Stimulated activated CD8-positive, alpha-beta memory T cell treated with anti-CD3 and anti-CD28 coated beads, Interleukin-12 subunit alpha, Interleukin-12 subunit beta, amount 100 ng/mL, for 24 hours (primary cell): ENCODE measurements around the gene OTOG.

ENCODE experiments used
- DNase-seq: peaks from one replicate; pipeline ENCODE4 v3.0.0-alpha.2; 2020; ENCODE audit errors: extremely low read depth

OTOG gene

DNA sequence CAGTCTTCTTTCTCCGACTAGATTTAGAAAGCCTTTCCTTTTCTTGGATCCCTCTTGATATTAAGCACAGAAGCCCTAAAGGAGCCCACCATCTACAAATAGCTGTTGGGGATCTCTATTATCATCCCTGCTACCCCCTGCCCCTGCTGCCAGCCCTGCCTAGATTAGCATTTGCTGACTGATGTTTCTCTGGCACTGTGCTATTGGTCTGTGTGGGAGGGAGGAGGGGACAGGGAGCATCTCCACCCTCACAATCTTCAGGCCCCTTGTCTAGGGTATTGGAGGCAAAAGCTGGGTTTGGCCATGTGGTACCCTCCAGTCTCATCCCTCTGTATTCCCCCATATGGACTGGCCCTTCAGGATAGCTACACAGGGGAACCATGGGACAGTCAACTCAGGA is 9.0 kb upstream of the OTOG start:
- DNase-seq: no peak

DNA sequence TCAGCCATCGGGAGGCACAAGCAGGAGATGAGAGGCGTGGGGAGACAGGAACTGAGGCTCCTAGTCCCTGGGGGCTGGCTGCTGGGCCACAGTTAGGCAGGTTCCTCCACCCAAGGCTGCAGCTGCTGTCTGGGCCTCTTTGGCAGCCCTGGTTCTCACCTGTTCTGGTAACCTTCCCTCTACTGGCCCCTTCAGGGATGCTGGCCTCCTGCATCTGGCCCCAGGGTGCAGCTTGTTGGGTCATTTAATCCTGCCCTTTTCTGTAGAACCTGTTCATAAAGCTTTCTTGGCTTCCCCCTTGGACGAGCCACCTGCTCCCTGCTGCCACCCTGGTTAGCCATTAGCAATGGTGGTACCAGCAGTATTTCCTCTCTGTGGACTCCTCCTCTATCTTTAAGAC is 8.3 kb upstream of the OTOG start:
- DNase-seq: no peak

DNA sequence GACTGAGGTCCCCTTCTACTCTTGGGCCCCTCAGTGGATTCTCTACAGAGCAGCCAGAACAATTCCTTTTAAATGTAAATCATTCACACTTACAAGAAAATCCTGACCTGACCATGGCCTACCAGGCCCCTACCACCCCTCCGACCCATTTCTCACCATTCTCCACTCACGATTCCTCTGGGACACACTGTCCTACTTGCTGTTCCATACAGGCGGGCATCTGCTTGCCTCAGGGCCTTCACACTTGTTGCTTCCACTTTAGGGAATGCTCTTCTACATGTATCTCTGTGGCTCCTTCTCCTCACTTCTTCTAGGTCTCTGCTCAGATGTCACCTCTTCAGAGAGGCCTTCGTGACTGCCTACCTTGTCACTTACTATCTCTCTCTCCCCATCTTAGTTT is 6.3 kb upstream of the OTOG start:
- no peak for DNase-seq

DNA sequence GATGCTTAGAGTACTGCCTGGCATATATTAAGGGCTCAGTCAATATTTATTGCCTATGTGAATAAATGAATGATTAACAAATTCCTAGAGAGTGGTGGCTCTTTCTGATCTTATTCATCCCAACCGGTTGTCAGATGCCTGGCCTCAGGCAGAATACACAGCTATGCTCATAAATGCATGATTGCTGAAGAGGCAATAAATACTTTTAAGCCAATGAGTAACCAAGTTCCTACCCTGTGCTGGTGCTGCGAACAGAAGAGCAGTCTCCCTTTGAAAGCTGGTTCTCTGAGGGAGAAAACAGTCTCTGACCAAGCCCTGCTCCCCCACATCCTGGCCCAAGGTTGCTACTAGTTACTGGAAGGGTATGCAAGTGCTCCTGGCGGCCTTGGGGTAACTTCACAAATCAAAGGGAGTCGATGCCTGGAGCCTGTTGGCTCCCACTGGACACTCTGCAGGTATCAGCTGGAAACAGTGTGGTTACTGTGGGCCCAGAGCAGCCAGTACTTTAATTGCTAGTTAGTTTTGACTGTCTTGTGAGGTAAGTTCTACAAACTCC is 5.7 kb upstream of the OTOG start:
- no peak for DNase-seq

DNA sequence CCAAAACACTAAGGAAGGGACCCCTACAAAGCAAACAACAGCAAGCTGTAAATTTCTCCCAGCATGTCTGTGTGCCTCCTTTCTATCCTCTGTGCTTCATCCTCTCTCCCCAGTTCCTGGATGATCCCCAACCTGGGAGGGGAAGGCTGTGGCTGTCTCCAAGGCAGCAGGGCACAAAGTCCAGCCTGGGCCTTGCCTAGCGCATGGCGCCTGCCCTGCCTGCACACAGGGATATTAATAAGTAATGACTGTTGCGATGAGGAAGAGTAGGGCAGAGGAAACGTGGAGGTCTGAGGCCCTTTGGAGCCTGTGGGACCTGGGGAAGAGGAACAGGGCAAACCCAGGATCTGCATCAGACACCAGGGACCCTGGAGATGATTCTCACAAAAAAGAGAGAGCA is 4.8 kb upstream of the OTOG start:
- DNase-seq: no peak

DNA sequence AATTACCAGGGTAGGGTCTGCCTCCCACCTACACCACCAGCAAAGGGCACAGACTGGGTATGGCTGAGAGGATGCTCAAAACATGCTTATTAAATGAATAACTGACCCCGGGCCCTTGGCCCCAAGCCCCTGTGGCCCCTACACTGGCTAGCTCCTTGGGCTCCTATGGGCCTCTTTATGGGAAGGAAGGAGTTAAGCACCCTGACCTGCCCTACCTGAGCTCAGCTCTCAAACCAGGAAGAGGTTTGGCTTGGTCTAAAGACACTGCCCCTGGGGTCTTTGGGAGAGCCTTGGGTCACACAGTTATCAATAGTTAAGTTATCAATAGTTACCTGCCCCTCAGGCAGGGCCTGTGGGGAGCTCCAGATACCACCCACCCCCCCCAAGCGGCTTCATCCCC is 4.0 kb upstream of the OTOG start:
- no peak for DNase-seq

DNA sequence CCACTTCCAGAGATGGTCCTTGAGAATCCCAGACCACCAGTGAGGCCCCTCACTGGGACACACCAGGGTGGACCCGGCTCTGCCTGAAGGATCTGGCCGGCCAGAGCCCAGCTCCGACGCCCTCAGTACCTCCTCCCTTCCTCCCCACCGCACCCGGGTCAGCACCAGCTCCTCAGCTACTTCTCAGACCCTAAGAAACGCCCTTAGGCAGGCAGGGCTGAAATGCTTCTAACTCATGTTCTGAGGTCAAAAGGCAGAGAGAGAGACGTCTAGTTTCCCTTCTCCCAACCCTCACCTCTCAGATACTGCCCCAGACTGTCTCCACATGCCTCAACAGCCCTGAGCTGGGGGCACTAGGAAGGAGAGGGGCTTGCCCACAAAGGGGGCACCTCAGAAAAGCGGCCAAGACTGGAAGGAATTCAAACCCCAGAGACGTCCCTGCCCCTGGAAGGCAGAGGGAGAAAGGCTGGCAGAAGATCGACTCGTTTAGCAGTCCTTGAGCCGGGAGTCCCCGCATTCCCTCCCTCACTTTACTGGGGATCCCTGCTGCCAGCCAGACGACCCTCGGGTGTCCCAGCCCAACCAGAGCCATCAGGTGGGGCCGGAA is 3.4 kb upstream of the OTOG start:
- no peak for DNase-seq

DNA sequence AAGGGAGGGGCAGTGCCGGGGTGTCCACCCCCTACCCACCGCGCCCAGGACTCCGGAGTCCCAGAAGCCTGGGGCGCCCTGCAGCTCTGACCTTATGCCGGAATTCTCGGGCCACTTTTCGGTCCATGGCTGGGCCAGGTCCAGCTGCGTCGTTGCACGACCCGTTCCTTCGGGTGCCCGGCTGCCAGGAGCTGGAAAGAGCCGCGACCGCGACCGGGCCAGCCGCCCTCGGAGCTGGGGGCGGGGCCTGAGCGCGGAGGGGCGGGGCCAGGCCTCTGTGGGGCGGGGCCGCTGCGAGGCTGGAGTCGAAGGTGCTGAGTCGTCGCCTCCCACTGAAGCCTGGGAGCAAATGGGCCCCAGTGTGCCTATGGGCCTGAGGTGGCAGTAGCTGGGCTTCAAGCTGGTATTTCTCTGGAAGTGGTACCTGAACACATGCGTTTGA is 2.9 kb upstream of the OTOG start, which contains the start of gene USH1C:
Gene USH1C (minus strand): TSS at position 236 of the 442 bp plus-strand sequence. CDS start 109 bp downstream, at position 127.
- no peak for DNase-seq

DNA sequence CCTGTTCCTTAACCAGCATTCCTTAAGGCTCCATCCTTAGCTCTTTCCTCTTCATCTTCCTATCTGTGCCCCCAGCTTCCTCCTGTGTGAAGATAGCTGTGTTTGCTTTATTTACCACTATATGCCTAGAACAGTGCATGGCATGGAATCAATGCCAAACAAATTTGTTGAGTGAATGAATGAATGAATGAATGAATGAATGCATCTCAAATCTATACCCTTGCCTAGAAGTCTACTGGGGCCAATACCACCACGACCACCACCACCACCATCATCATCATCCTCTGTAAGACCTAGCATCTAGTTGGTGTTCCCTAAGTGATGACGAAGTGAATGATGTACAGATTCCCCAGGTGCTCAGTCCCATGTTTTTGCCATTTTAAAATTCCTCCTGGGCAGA is 819 bp upstream of the OTOG start:
- no peak for DNase-seq

DNA sequence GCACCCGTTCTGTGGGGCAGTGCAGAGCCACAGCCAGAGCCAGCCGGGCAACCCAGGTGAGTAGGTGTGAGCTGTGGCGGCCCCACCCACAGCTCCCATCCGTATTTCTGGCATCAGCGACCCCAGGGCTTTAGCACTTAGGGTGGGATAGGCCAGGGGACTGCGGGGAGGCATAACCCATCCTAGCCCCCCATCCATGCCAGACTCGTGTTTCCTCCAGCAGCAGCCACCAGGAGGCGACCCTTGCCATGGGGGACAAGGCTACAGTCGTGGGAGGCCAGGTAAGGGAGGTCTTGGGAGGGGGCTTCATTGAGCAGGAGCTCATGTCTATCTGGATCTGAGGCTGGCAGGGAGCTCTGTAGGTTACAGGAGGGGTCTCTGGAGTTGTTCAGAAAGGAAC is 873 bp downstream of the OTOG start:
- DNase-seq: no peak

DNA sequence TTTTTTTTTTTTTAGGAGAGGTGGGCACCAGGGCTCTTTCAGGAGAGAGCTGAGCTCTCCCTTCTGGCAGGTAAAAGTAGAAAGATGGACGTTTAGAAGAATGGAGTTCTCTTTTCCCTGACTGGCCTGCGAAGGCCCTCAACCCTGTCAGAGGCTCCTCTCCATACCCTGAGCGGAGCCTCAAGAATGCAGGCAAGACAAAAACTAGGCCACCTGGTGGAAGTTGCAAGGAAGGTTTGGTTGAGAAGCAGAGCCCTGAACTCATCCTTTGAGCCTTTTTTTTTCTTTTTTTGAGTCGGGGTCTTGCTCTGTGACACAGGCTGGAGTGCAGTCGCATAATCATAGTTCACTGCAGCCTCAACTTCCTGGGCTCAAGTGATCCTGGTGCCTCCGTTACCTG is 1.4 kb downstream of the OTOG start:
- no peak for DNase-seq

DNA sequence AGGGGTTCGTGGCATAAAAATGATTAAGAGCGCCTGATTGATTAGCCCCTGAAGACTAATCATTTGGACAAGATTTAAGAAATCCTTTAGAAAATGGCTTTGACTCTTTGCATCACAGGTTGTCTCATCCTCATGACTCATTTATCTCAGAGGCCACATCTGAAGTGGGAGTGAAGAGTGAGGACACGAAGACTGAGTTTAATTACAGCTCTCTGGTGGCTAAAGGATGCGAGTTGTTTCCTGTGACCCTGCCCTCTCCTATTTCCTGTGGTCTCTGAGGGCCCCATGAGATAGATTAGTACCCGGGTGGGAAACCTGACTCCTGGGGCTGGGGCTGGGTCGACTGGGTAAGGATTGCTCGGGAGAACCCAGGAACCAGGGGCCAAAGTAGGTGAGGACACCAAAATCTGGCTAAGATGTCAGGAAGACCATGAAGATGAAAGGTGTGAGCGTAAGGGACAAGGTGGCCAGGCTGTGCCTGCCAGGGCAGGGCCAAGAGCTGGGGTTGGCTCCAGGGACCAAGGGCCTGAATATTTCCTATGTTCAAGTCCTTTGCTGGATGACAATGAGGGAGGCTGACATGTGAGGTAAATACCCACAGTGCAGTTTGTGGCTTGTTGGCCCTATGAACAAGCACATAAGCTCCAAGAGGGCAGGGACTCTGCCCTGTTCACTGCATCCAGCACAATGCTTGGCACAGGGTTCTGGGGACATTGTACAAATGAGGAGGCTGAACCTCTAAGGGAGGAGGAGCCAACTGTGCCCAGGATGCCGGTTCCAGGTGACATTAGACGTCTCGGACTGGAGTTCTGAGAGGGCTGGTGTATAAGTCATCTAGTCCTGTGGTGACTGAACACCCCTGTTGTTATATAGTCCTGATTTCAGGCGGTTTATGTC is 3.6 kb downstream of the OTOG start:
- DNase-seq: no peak

DNA sequence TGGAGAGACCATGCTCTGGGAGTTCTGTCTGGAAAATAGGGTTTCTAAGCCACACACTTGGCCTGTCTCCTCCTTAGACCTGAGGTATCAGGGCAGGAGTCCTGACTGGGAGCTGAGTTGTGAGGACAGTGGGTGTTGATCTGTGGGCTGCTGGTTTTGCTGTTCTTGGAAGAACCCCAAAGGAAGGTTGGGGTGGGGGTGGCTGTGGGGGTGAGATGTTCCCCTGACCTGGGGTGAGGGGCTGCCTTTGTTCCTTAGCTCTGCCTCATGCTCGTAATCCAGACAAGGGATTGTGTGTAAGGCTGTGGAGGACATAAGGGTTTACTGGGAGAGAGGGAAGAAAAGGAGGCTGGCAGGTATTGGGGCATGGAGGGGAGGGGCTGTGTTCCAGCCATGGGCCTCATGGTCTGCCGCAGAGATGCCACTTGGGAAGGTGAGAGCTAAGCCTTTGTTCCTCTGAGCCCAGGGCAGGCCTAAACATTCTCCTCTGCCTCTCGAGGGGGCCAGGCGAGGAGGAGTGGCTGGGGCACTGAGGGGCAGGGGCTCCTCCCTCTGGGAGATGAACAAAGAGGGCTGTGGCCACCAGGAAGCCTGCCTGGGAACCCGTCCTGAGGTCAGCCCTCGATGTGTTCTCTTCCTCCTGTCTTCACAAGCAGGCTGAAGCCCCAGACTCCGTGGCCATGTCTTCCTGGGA is 4.4 kb downstream of the OTOG start:
- no peak for DNase-seq

DNA sequence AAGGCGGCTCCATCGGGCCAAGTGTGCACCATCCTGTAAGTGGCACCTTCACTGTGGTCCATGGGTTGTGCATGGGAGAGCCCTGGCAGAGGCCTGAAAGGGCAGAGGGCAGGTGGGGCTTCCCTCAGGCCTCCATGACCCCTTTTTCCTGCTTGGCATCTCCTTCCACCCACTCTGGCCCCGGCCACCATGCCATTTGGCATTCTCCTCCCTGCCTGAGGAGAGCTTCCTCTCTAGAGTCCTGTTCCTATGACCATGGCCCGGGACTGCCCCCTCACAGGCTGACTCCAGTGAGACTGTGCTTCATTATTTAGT is 4.9 kb downstream of the OTOG start:
- DNase-seq: no peak

DNA sequence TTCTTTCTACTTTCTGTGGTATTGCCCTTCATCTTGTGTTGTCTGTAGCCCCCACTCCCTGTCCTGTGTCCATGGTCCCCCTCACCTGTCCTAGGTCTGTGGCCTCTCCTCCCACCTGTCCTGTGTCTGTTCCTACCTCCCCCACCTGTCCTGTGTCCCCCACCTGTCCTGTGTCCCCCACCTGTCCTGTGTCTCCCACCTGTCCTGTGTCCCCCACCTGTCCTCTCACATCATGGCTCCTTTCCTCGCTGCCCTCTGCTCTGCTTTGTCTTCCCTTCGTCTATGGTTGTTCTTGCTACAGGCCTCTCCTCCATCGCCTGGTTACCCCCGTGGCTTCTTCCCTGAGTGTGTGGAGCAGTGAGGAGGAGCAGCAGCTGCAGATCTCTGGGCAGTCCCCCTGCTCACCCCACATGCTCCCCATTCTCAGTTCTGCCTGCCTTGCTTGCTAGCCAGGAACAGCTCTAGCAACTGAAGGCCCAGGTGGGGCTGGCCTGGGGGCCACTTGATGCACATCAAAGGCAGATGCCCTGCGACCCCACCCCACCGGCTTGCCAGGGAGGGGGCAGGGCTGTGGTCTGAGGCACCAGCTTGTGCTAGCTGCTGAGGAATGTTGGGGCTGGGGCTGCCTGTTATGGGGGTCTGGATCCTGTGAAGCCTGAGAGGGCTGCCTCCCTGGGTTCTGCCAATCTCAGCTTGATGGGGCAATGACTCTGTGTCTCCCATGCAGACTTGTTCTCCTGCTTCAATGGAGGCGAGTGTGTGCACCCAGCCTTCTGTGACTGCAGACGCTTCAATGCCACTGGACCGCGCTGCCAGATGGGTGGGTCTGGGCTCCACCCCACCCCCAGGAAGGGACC is 5.6 kb downstream of the OTOG start:
- DNase-seq: no peak

DNA sequence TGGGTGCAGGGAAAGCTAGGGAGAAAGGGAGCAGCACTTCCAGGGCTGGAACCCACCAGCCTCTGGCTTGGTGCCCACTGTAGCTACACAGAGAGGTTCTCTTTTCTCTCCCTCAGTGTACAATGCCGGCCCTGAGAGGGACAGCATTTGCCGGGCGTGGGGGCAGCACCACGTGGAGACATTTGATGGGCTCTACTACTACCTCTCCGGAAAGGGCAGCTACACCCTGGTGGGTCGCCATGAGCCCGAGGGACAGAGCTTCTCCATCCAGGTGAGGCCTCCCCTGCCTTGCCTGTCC is 6.1 kb downstream of the OTOG start:
- DNase-seq: no peak

DNA sequence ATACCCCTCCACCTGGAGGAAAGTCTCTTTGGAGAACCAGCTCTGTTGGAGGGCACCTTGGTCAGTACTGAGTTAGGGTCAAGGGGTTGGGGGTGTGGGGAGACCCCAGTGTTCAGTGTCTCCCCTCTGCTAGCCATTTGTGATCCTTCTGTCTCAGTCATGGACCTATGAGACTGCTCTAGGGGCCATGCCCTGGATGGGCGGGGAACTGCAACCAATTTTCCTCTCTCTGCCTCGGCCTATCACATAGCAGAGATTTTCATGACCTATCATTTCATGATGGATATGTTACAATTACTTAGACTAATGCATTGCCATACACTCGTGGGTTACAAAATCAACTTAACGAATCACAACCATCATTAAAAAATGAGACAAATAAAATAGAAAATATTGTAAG is 7.4 kb downstream of the OTOG start:
- no peak for DNase-seq

DNA sequence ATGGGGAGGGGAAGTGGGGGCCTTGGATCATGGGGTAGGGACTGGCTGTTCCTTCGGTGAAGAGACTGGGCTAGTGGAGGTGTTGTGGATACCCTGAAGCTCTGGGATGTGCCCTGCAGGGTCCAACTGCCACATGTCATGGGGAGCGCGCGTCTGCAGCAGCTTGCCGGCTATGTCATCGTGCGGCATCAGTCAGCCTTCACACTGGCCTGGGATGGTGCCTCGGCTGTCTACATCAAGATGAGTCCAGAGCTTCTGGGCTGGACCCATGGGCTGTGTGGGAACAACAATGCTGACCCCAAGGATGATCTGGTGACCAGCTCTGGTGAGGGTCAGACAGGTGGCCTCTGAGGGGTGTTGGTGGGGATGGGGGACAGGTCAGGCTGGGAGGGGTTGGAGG is 9.9 kb downstream of the OTOG start:
- no peak for DNase-seq

DNA sequence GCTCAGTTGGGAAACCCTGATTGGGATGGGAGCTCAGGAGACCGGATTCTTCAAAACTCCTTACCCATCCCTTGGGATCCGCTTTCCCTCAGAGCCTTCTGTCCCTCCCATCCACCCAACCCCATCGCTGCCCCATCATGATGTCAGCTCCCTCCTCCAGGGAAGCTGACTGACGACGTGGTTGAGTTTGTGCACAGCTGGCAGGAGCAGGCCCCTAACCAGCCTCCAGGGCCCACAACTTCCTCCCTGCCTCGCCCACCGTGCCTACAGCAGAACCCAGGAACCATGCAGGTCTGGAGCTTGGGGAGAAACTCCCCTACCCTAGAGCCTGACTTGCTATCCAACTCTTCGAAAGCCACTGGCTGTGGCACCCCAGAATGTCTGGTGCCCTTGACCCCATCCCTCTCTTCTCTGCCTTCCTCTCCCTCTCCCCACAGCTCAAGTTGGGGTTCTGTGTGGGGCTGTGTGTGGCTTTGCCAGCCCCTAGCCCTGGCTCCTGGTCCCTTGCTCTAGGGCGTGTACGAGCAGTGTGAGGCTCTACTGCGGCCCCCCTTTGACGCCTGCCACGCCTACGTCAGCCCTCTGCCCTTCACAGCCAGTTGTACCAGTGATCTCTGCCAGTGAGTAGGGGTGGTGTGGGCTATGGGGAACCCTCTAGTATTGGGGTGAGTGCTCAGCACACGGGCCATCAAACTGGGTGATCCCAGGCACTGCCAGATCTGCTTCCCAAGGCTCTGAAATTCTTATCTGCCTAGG is 11.1 kb downstream of the OTOG start:
- DNase-seq: no peak

DNA sequence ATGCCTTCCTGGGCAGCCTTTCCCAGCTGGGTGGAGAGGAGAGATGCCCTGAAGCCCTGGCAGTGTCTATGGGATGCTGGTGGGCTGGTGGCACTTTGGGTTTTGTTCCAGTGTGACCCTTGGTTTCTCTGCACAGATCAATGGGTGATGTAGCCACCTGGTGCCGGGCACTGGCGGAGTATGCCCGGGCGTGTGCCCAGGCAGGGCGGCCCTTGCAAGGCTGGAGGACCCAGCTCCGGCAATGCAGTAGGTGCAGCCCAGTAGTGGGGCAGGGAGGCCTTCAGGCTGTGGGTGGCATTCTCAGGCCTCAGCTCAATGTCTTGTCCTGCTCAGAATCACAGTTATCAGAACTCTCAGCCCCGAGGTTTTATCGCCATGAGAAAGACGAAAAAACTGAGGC is 11.9 kb downstream of the OTOG start:
- no peak for DNase-seq
